Renal cortical epithelial cell (primary cell): Measurements from ENCODE around the gene TREML2. TPM values are rescaled to one million over a fixed set of nuclear protein-coding genes. Genes with fewer than 3 reads are reported as not detected.
"Not testable (repeated sequence)": the region's sequence is repeated elsewhere in the genome, so short reads cannot be mapped to it uniquely, and the experiment has no call there.

Source experiments
- DNase-seq: peaks from one replicate; pipeline ENCODE4 v3.0.0-alpha.2; 2011; ENCODE audit warnings: low read depth
- total RNA-seq: library from RNA; depleted of rRNA; stranded (reverse); fragments of >200 nt; gene quantifications from 2 replicates; pipeline ENCODE4 v1.2.3, GENCODE V29; 2014

Gene TREML2
- total RNA-seq, 1 donor from 2014 or later = not detected

DNA sequence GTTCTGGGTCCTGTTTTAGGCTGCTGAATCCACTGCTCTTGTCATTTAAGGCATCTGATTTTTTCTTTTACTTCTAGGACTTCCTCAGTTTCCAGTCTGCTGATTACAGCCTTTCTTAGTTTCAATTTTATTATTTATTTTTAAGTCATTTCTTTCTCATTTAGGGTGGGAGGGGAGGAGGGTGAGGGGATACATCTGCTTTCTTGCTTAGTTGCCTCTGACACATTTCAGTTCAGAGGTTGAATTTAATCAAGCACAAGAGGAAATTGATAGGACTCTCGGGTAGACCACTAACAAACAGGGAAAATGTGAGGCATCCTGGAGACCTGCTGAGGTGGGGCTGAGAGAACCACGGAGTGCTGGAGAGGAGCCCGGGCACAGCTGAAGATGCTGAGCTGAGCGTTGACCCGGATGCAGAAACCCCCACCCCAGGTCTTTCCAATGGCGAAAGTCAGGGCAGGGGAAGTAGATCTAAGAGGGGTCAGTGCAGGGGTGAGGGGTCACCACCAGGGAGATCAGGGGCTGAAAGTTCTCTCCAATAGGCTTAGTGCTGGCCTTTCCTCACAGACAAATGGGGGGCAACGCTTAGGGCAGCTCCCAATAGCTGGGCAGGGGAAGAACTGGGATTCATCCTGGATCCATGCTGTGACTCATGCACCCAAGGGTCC lies 7.6 kb upstream of the TREML2 start:
- DNase-seq = no peak

DNA sequence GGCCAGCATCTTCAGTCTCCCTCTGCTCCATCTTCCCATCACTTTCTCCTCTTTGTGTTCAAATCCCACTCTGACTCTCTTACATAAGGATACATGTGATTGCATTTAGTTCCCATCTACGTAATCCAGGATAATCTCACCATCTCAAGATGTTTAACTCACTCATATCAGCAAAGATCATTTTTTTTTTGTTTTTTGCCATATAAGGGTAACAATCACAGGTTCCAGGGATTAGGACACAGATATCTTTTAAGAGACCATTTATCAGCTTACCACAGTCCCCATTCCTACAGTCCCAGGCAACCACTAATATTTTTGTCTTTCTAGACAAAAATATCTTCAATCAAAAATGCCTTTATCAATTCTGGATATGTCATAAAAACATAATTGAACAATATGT lies 3.2 kb upstream of the TREML2 start:
- no peak for DNase-seq

DNA sequence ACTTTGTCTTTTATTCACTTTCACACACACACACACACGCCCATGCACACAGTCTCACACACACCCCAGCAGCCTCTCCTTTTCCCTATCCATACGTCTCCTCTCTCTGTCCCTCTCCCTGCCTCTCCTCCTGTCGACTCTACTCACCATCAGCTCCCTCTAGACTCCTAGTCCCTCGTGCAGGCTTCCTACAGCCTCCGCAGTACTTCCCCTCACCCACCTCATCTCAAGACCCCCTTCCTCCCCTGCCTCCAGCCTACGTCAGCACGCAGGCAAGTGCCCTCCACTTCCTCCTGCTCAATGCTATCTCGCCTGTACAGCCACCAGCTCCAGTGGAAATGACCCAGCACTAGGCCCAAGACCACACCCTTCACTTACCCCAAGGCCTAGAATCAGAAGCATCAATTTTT lies 820 bp upstream of the TREML2 start:
- DNase-seq = no peak

DNA sequence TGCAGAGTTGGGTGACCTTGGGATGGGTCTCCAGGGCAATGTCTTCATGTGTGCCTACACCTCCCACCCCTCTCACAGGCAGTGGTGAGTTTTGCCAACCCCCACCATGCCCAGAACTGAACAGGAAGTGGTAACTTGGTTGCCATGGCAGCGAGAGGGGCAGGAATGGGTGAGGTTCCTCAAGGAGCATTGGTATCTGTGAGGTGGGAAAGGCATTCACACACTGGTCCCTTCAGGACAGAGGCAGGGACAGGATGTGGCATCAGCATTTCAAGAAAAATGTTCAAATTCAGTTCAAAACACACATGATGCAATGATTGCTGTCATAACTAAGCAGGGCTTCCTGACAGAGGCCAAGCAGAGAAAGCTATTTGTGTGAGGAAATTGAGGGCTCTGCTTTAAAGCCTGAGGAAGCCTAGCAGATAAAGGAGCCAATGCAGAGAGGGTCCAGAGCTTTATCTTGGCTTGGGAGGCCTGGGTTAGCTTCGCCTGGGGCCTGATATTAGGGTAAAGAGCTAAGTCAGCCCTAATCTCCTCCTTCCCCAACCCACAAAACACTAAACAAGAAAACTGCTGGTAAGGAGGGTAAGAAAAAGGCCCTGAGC lies 551 bp downstream of the TREML2 start:
- peak; percentile 16 for DNase-seq

DNA sequence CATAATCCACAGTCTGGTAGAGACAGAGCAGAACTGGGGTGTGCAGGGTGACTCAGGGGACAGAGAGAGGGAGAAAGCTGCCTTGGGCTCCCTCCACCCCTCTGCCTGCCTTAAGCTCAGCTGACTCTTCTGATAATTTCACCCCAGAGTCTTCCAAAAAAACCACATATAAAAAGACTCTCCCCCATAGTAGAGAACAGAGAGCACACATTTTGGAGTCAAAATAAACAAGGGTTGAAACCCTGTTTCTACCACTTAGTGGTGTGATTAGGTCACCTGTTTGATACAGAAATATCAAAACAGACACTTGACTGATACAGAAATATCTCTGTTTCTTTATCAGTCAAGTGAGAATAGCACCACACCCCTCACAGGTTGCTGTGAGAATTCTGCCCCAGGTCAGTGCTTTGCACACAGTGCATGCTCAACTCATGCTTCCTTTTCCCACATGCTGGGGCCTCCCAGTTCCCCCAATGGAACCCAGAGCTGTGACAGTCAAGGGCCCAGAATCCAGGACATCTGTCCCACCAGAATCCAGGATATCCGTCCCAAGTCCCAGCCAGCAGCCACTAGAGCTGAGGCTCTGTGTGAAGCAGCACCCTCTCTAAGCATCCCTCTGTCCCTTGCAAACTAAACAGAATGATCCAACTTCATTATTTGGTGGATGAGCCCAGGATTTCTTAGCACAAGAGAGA lies 1.2 kb downstream of the TREML2 start:
- DNase-seq = no peak

DNA sequence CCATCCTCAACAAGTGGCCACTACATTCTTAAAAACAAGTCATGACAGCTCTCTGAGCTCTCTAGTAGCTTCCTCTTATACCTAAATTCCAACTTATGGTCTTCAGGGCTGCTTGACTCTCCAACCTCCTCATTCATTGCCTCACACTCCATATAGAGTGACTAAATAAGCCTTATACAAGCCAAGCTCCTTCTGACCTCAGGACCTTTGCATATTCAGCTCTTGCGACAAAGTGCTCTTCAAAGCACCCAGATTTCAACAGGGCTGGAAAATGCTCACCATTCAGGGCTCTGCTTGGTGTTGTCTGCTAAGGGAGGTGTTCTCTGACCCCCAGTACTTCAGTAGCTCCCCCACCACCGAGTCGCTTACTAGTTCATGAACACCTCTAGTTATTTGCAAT lies 3.7 kb downstream of the TREML2 start:
- DNase-seq = no peak

DNA sequence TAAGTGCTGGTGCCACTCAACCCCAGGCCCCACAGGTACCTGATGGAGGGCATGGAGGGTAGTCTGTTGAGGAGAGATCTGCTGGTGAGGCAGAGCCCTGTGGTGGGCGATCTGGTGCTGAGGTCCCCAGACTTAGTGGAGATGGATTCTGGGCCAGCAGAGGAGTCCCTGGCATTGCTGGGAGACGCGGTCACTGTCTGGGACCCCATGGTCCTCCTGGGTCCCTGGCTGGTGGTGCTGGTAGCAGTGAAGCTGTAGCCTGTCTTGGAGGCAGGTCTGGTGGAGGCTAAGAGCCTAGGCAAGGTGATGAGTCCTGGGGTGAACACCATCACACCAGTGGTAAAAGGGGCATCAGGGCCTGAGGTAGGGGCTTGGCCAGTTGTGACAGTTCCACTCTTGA lies 6.6 kb downstream of the TREML2 start:
- no peak for DNase-seq

DNA sequence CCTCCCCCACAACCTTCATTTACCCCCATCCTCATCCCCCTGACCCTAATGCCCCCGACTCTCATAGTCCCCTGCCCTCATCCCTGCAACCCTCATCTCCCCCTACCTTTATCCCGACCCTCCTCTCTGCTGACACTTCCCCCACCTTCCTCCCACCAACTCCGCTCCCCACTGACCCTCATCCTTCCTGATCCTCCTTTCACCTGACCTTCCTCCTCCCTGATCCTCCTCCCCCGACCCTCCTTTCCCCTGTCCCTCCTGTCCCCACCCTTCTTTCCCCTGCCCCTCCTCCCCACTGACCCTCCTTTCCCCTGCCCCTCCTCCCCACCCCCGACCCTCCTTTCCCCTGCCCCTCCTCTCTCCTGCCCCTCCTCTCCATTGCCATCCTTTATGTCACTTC lies 7.1 kb downstream of the TREML2 start:
- DNase-seq = no peak

DNA sequence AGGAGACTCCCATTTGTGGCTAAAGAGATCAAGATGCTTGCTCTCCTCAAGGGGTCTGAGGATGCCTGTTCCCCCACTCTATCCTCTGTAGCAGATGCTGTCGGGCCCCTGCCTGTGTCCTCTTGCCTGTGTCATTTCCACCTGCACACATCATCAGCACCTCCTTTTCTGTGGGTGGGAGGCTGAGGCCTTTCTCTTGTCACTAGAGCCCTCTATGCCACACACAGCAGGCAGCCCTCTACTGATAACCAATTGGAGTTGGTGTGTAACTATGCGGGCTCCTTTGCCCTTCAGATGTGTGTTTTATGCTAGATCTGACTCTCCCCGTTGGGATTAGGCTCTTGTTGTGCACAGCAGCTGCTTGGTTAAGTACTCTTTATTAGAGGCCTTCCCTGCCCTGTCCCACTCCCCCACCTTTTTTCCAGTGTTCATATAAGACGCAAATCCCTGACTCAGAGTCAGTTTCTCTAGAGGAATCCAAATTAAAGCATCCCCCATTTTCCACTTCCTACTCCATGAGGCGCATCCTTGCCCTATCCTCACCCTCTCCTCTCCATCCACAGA lies 7.7 kb downstream of the TREML2 start:
- no peak for DNase-seq

DNA sequence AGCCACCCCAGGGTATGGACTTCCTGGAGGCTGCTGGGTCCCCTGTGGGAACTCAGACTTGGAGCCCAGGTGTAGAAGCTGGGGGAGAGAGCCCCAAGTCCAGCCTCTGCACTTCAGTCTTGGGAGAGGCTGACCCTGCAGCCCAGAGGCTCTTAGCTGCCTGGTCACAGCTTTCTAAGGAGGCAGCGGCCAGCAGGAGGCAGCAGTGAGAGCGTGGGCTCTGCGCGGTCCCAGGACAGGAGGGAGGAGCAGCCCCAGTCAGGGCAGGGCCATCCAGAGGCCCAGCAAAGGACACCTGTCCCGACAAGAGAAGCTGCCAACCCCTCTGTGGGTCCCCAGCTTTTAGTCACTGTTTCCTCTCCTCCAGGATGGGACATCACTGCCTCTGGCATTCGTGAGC lies 9.4 kb downstream of the TREML2 start:
- DNase-seq = no peak

DNA sequence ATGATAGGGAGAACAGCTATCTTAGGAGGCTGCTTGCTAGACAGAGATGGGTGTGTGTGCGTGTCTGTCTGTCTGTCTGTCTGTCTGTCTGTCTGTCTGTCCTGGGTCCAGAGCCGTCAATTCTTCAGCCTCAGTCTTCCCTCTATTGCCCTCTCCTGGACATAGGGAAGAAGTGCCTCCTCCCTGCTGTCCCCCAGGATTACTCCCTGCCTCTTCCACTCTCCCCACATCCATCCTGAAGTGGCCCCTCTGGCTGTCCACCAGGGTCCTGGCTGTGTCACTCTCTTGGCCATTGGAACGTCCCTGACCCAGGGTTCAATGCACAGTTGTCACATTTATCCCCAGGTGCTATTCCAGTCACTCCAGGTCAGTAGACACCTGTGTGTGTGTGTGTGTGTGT lies 10.2 kb downstream of the TREML2 start:
- no peak for DNase-seq

DNA sequence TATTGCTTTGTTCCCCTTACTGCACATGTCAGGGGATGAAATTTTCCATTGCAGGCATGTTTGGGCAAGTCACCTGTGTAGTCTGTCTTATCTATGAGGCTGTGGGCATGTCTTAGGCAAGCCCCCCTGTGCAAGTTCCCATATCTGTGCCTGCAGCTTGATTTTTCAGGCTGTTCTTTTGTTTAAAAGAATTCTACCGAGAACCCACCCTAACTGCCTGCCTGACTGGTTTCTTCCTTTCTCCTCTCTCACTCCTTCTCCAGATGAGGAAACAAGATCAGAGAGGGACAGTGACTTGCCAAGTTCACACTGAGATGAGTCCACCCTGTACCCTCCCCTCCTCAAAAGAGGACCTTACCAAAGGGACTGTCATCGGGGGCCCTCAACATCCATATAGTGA lies 11.0 kb downstream of the TREML2 start:
- no peak for DNase-seq

DNA sequence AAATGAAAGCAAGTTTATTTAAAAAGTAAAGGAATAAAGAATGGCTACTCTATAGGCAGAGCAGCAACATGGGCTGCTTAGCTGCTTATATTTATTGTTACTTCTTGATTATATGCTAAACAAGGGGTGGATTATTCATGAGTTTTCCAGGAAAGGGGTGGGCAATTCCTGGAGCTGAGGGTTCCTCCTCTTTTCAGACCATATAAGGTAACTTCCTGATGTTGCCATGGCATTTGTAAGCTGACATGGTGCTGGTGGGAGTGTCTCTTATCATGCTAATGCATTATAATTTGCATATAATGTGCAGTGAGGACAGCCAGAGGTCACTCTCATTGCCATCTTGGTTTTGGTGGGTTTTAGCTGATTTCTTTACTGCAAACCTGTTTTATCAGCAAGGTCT lies 11.9 kb downstream of the TREML2 start:
- not testable (repeated sequence) for DNase-seq

DNA sequence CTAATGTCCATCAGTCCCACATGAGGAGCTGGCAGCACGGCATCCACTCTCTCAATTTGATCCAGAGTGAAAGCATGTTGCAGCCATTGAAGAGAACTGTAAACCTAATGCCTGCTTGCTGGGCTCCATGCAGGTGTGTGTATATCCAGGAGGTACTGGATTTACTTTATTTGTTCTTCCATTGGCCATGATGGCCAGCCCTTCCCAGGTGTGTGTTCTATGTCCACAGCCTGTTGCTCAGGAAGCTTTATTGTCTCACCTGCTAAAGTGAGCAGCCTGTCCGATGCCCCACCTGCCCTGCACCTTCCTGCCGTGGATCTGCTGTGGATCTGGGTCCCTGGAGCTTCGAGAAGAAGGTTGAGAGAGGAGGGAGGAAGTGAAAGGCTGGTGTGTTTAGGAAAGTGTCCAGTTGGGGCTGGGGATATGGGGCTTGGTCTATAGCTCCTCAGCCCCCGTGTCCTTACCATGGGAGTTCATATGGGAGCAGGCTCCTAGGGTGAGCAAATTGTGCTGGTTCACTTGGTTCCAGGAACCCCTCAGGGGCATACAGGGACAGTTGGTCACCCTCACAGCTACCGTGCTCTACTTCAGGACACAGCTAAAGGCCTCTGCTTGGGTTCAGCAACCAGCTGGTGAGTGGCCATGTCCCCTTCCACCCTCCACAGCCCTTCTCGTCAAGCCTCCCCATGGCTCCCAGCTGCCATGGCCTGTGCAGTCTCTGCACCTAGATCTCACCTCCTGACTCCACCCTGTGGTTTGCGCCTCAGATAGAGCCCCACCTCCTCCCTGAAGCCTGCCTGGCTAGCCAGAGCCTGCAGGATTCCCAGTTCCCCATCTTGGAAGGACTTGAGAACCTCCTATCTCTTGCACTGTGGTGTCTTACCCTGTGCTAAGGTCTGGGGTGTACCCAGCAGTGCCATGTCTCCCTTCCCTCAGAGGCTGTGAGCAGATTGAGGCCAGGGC lies 12.7 kb downstream of the TREML2 start:
- no peak for DNase-seq

DNA sequence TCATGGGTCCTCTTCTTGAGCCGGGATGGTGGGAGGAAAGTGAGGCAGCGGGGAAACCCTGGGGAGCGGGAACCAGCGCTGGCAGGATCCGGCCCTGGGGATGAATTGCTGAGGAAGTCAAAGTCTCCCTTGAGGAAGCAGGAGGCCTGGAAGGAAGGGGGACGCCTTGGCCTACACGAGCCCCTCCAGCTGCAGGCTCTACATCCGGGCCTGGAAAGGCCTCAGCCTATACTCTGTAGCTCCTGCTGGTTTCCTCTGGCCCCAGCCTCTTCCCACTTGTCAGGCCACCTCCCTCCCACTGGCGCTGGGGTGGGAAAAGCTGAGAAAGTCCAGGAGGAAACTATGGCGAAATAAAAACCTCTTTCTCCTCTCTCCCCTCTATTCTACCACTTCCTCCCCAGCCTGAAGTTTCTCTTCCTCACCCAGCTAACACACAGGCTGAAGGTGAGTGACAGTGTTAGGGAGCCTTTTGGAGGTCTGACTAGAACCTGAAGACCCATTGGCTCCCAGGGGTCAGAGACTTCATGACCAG lies 14.9 kb downstream of the TREML2 start:
- no peak for DNase-seq

DNA sequence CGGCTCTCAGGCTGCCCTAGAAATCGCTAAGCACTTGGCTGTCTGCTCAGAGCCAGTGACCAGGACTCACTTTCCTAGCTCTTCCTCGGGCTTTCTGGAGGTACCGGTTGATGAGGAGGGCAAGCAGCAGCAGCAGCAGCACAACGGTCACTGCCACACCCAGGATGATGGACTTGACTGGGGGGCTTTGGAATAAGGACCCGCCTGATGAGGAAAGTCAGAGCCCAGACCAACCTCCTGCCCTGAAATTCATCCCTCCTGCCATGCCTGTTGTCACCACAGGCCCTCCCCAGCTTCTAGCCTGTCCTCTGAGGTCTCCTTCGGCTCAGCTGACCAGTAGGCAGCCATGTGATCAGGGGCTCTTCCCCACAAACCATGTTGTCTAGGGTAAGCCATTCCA lies 16.2 kb downstream of the TREML2 start:
- DNase-seq = no peak

DNA sequence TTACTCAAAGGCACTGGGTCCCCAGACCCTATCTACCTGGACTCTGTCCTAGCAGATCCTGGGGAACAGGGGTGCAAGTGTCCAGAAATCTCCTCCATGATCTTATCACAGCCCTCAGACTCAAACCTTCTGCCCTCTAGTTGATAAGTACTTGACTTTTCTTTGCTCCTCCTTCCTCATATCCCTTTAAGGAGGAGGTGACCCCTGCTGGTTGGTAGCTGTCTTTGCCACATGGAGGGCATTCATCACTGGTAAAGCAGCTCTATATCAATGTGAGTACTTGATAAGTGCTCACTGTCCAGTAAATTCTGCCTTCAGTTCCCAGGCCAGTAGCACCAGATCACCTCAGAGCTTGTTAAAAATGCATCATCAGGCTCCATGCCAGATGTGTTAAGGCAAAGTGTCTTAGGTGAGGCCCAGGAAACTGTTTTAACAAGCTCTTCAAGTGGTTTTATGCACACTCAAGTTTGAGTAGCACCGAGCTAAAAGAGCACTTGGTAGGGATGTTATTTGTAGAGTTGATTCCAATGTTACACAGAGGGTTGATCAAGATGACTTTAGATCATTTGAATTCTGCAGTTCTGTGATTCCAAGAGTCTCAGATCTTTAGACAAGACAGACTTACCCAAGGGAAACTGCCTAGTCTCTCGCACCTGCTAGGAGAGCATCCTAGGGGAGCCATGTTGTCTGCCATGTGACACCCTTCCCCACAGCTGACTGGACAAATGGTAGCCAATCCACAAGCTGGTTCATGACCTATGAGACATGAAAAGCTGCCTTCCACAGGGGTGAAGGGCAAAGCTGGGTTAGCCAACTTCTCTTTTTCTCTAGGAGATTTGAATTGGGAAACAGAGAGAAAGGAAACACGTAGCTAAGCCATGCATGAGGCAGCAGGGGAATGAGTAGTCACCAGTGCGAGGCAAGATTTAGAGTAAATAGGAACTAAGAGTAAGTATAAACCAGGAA lies 18.6 kb downstream of the TREML2 start:
- DNase-seq = peak; percentile 65

DNA sequence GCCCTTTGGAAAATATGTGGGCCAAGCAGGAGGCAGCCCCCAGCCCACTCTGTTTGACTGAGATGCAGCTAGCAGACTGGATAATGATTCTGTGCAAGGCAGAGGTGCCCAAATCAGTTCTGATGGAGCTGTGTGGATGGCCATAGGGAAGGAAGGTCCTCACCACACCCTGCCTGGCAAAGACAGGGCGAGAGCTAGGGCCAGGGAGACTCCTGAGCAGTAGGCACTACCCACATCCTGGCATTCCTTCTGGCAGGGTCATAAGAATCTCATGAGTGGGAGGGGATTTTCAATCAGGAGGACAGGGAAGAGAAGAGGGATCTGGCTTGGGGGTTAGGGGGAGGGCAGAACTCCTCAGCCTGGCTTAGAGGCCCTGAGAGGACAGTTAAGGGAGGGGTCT lies 19.4 kb downstream of the TREML2 start:
- DNase-seq = peak; percentile 11

DNA sequence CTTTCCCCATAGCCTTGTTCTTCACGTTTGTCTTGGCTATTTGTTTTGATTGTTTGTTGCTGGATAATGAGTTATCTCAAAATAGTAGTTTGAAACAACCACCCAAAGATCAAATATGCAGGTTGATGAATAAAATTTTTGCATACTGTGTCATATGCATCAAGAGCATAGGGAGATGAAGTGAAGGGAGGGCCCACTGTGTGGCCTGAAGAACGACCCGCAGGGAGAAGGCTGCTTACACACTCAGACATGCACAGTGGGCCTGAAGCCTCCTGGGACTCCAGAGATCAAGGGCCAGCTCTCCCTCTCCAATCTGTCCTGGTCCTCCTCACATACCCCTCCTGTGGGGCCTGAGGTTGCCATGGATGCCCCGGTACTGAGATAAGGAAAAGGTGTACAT lies 21.8 kb downstream of the TREML2 start:
- DNase-seq = no peak

DNA sequence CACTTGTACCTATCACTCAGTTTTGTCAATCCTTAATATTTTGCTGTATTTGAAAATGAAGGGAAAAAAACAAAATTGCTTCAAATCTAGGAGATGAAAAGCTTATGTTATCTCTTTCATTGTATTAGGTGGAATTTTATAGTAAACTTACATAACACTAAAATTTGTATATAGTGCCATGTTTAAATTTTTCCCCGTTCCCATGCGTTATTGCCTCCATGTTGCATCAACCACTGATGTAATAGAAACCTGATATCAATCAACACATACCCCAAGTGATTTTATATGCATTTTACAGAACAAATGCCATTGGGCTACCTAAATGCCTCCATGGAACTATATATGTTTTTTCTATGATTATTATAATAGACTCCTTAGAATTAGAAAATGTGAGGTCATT lies 23.3 kb downstream of the TREML2 start:
- no peak for DNase-seq
